NB4 (cell line): Measurements from ENCODE around the gene DCDC2.
"Not testable (repeated sequence)": the region's sequence is repeated elsewhere in the genome, so short reads cannot be mapped to it uniquely, and the experiment has no call there.

ENCODE experiments used
- DNase-seq: peaks from one replicate; pipeline ENCODE4 v3.0.0; 2010; ENCODE audit warnings: low read depth
- H3K4me3 ChIP-seq: one replicate; pipeline ENCODE4 v1.5.1; 2011; ENCODE audit warnings: mild to moderate bottlenecking, low read depth, low read length, moderate library complexity
- CTCF ChIP-seq: IDR thresholded peaks from one replicate; pipeline ENCODE4 v1.5.1; 2012; ENCODE audit warnings: low read depth, low read length
- MAX ChIP-seq: IDR thresholded peaks from 2 replicates; pipeline ENCODE4 v1.6.1; 2011; ENCODE audit warnings: low read depth, low read length
- MYC ChIP-seq: IDR thresholded peaks from 2 replicates; pipeline ENCODE4 v1.6.1; 2011; ENCODE audit warnings: low read depth, low read length
- POLR2A ChIP-seq: IDR thresholded peaks from 2 replicates; pipeline ENCODE4 v1.6.1; 2011; ENCODE audit warnings: mild to moderate bottlenecking; ENCODE audit not compliant: insufficient read length; ENCODE audit errors: extremely low read depth

Gene DCDC2

GRCh38 chr6:24391208-24391607 lies 33.3 kb upstream of the DCDC2 start:
- H3K4me3 ChIP-seq, result no peak overlapping the region
- no peak for DNase-seq
- TF ChIP-seq CTCF (no peak), MYC (no peak), MAX (no peak), POLR2A (no peak)

- no peak overlapping the region for H3K4me3 ChIP-seq
- DNase-seq, result no peak
- TF ChIP-seq CTCF (no peak), MAX (no peak), POLR2A (no peak), MYC (no peak)
Measured at GRCh38 chr6:24387818-24388217, 30.0 kb upstream of the DCDC2 start.

GRCh38 chr6:24385536-24386269 lies 27.8 kb upstream of the DCDC2 start:
- DNase-seq, result no peak
- TF ChIP-seq MYC (no peak), CTCF (no peak), POLR2A (no peak), MAX (no peak)
- H3K4me3 ChIP-seq, result no peak overlapping the region

- not testable (repeated sequence) for H3K4me3 ChIP-seq, DNase-seq
Measured at GRCh38 chr6:24384369-24385130, 26.7 kb upstream of the DCDC2 start.

GRCh38 chr6:24382891-24383494 lies 25.1 kb upstream of the DCDC2 start:
- not testable (repeated sequence) for DNase-seq

GRCh38 chr6:24382220-24382540 lies 24.3 kb upstream of the DCDC2 start:
- H3K4me3 ChIP-seq, result no peak overlapping the region
- no peak for DNase-seq
- TF ChIP-seq CTCF (no peak), POLR2A (no peak), MYC (no peak), MAX (no peak)

More at GRCh38 chr6:24382891-24383494, 25.1 kb upstream of the DCDC2 start:
- H3K4me3 ChIP-seq, result not testable (repeated sequence)
